Measurements from ENCODE around the gene NRG3.
"Not testable (repeated sequence)": the region's sequence is repeated elsewhere in the genome, so short reads cannot be mapped to it uniquely, and the experiment has no call there.

Gene NRG3

GRCh38 chr10:82966130-82966529, 1091.1 kb downstream of the NRG3 start:
- Histone ChIP-seq H3K27ac (ENCODE audit: low read depth, low read length) (no peak overlapping the region), H3K9me3 (ENCODE audit: low read length) (no peaks in the 10 kb centered on the region)

GRCh38 chr10:82968533-82968932, 1093.5 kb downstream of the NRG3 start:
- Histone ChIP-seq H3K4me1 (ENCODE audit: insufficient read depth, low read length) (no peaks in the 10 kb centered on the region), H3K36me3 (ENCODE audit: insufficient read depth, low read length) (no peaks in the 10 kb centered on the region), H3K9me3 (ENCODE audit: low read length) (no peaks in the 10 kb centered on the region), H3K9ac (ENCODE audit: low read length) (no peak overlapping the region), H3K27me3 (ENCODE audit: control insufficient read depth in 1 of 2, insufficient read depth in 2 of 2, low read length in 2 of 2) (no peaks in the 10 kb centered on the region), H3K4me3 (ENCODE audit: low read depth in 1 of 2, low read length in 2 of 2) (no peak overlapping the region), H3K27ac (ENCODE audit: low read depth, low read length) (no peak overlapping the region)

More at GRCh38 chr10:82966130-82966529, 1091.1 kb downstream of the NRG3 start:
- H3K36me3 ChIP-seq (ENCODE audit: insufficient read depth, low read length), result no peaks in the 10 kb centered on the region
- H3K27me3 ChIP-seq (ENCODE audit: control insufficient read depth in 1 of 2, insufficient read depth in 2 of 2, low read length in 2 of 2), result no peaks in the 10 kb centered on the region
- no peaks in the 10 kb centered on the region for H3K4me1 ChIP-seq (ENCODE audit: insufficient read depth, low read length)
- H3K9ac ChIP-seq (ENCODE audit: low read length), result no peak overlapping the region
- no peak overlapping the region for H3K4me3 ChIP-seq (ENCODE audit: low read depth in 1 of 2, low read length in 2 of 2)

GRCh38 chr10:82969405-82969804, 1094.4 kb downstream of the NRG3 start:
- Histone ChIP-seq H3K4me3 (ENCODE audit: low read depth in 1 of 2, low read length in 2 of 2) (no peak overlapping the region), H3K27ac (ENCODE audit: low read depth, low read length) (no peak overlapping the region), H3K4me1 (ENCODE audit: insufficient read depth, low read length) (no peaks in the 10 kb centered on the region), H3K27me3 (ENCODE audit: control insufficient read depth in 1 of 2, insufficient read depth in 2 of 2, low read length in 2 of 2) (no peaks in the 10 kb centered on the region), H3K36me3 (ENCODE audit: insufficient read depth, low read length) (no peaks in the 10 kb centered on the region), H3K9ac (ENCODE audit: low read length) (no peak overlapping the region), H3K9me3 (ENCODE audit: low read length) (no peaks in the 10 kb centered on the region)

GRCh38 chr10:82980321-82980720, 1105.3 kb downstream of the NRG3 start:
- no peak overlapping the region for H3K9ac ChIP-seq (ENCODE audit: low read length)
- H3K27ac ChIP-seq (ENCODE audit: low read depth, low read length), result no peak overlapping the region
- no peaks in the 10 kb centered on the region for H3K4me1 ChIP-seq (ENCODE audit: insufficient read depth, low read length)
- H3K4me3 ChIP-seq (ENCODE audit: low read depth in 1 of 2, low read length in 2 of 2), result no peak overlapping the region
- H3K27me3 ChIP-seq (ENCODE audit: control insufficient read depth in 1 of 2, insufficient read depth in 2 of 2, low read length in 2 of 2), result no peaks in the 10 kb centered on the region
- H3K9me3 ChIP-seq (ENCODE audit: low read length), result no peaks in the 10 kb centered on the region
- no peaks in the 10 kb centered on the region for H3K36me3 ChIP-seq (ENCODE audit: insufficient read depth, low read length)

DNA sequence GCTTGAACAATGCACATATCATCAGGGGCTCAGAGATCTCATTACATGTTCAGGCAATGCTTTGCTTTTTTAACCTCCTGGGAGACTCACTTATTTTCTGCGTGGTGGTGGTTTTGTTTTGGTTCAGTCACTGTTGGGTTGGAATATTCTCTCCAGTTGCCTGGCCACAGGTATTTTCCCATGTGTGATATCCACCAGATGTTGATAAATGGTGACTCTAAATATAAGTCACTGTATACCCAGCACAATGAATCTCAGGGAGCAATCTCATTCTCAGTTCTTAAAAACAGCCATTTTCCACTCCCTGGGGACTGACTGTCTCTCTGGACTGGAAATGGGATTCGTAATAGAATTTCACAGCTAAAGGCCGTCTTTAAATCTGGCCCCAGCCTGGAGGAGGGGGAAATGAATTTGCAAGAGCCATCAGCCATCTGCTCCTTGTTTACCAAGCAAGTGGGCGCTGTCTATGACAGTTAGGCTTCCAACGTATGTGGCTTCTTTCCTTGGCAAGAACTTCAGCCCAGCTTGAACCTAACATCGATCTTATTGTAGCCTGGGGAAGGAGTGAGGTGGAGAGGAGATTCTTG, 1106.2 kb downstream of the NRG3 start:
- no peak overlapping the region for H3K4me3 ChIP-seq (ENCODE audit: low read depth in 1 of 2, low read length in 2 of 2)
- H3K9me3 ChIP-seq (ENCODE audit: low read length), result no peaks in the 10 kb centered on the region
- H3K9ac ChIP-seq (ENCODE audit: low read length), result no peak overlapping the region
- no peak overlapping the region for H3K27ac ChIP-seq (ENCODE audit: low read depth, low read length)
- H3K36me3 ChIP-seq (ENCODE audit: insufficient read depth, low read length), result no peaks in the 10 kb centered on the region
- H3K4me1 ChIP-seq (ENCODE audit: insufficient read depth, low read length), result no peaks in the 10 kb centered on the region
- H3K27me3 ChIP-seq (ENCODE audit: control insufficient read depth in 1 of 2, insufficient read depth in 2 of 2, low read length in 2 of 2), result no peaks in the 10 kb centered on the region

DNA sequence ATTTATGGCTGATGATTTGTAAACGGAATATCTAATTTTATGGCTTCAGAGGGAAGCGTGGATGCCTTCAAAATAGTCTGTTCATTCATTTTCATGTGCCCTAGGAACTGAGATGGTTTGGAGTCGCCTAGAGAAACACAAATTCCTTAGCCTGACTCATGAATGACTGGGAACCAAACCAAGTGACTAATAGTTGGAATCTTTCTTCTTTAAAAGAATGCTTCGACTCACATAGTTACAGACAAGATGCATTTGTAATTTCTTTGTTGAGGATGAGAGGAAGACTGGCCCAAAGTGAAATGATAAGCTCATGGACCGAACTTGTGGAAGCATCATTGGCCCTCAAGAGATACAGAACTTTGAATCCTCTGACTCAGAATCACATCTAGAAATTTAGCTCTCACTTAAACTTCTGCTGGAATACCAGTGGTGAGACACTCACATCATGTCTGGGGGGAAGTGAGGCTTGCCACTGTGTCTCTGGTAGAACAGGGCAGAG, 1107.2 kb downstream of the NRG3 start:
- no peak overlapping the region for H3K4me3 ChIP-seq (ENCODE audit: low read depth in 1 of 2, low read length in 2 of 2)
- H3K27me3 ChIP-seq (ENCODE audit: control insufficient read depth in 1 of 2, insufficient read depth in 2 of 2, low read length in 2 of 2), result no peaks in the 10 kb centered on the region
- H3K27ac ChIP-seq (ENCODE audit: low read depth, low read length), result no peak overlapping the region
- no peaks in the 10 kb centered on the region for H3K36me3 ChIP-seq (ENCODE audit: insufficient read depth, low read length)
- no peaks in the 10 kb centered on the region for H3K4me1 ChIP-seq (ENCODE audit: insufficient read depth, low read length)
- no peak overlapping the region for H3K9ac ChIP-seq (ENCODE audit: low read length)
- no peaks in the 10 kb centered on the region for H3K9me3 ChIP-seq (ENCODE audit: low read length)

- Histone ChIP-seq H3K9me3 (ENCODE audit: low read length) (no peaks in the 10 kb centered on the region), H3K36me3 (ENCODE audit: insufficient read depth, low read length) (no peaks in the 10 kb centered on the region), H3K4me1 (ENCODE audit: insufficient read depth, low read length) (no peaks in the 10 kb centered on the region), H3K4me3 (ENCODE audit: low read depth in 1 of 2, low read length in 2 of 2) (no peak overlapping the region), H3K9ac (ENCODE audit: low read length) (no peak overlapping the region), H3K27ac (ENCODE audit: low read depth, low read length) (no peak overlapping the region), H3K27me3 (ENCODE audit: control insufficient read depth in 1 of 2, insufficient read depth in 2 of 2, low read length in 2 of 2) (no peaks in the 10 kb centered on the region)
These were observed 1111.2 kb downstream of the NRG3 start for GRCh38 chr10:82986216-82986615.

DNA sequence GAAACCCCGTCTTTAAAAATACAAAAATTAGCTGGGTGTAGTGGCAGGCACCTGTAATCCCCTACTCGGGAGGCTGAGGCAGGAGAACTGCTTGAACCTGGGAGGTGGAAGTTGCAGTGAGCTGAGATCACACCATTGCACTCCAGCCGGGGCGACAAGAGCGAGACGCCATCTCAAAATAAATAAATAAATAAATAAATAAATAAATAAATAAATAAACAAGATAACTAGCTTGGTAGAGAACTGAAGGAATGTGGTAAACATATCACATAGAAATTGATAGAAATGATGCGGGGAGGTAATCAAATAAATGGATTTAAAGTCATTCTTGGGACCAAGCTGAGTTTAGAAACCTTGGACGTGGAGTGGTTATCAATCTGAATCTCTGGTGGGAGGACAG, 1131.5 kb downstream of the NRG3 start:
- H3K4me3 ChIP-seq (ENCODE audit: low read depth in 1 of 2, low read length in 2 of 2); H3K36me3 ChIP-seq (ENCODE audit: insufficient read depth, low read length); H3K27me3 ChIP-seq (ENCODE audit: control insufficient read depth in 1 of 2, insufficient read depth in 2 of 2, low read length in 2 of 2); H3K9ac ChIP-seq (ENCODE audit: low read length); H3K9me3 ChIP-seq (ENCODE audit: low read length); H3K4me1 ChIP-seq (ENCODE audit: insufficient read depth, low read length); H3K27ac ChIP-seq (ENCODE audit: low read depth, low read length): not testable (repeated sequence)

- Histone ChIP-seq H3K36me3 (ENCODE audit: insufficient read depth, low read length) (no peaks in the 10 kb centered on the region), H3K27ac (ENCODE audit: low read depth, low read length) (no peak overlapping the region), H3K27me3 (ENCODE audit: control insufficient read depth in 1 of 2, insufficient read depth in 2 of 2, low read length in 2 of 2) (no peaks in the 10 kb centered on the region), H3K9me3 (ENCODE audit: low read length) (no peaks in the 10 kb centered on the region), H3K4me3 (ENCODE audit: low read depth in 1 of 2, low read length in 2 of 2) (no peak overlapping the region), H3K9ac (ENCODE audit: low read length) (no peak overlapping the region), H3K4me1 (ENCODE audit: insufficient read depth, low read length) (no peaks in the 10 kb centered on the region)
These were observed 1132.5 kb downstream of the NRG3 start for GRCh38 chr10:83007510-83007909.

GRCh38 chr10:83012866-83013265, 1137.9 kb downstream of the NRG3 start:
- H3K27me3 ChIP-seq (ENCODE audit: control insufficient read depth in 1 of 2, insufficient read depth in 2 of 2, low read length in 2 of 2), result no peaks in the 10 kb centered on the region
- H3K27ac ChIP-seq (ENCODE audit: low read depth, low read length), result no peak overlapping the region
- no peaks in the 10 kb centered on the region for H3K9me3 ChIP-seq (ENCODE audit: low read length)
- H3K4me3 ChIP-seq (ENCODE audit: low read depth in 1 of 2, low read length in 2 of 2), result no peak overlapping the region
- no peaks in the 10 kb centered on the region for H3K36me3 ChIP-seq (ENCODE audit: insufficient read depth, low read length)
- H3K4me1 ChIP-seq (ENCODE audit: insufficient read depth, low read length), result no peaks in the 10 kb centered on the region
- no peak overlapping the region for H3K9ac ChIP-seq (ENCODE audit: low read length)

GRCh38 chr10:83017076-83017867, 1142.3 kb downstream of the NRG3 start:
- Histone ChIP-seq H3K4me1 (ENCODE audit: insufficient read depth, low read length) (no peaks in the 10 kb centered on the region), H3K36me3 (ENCODE audit: insufficient read depth, low read length) (no peaks in the 10 kb centered on the region), H3K27ac (ENCODE audit: low read depth, low read length) (no peak overlapping the region), H3K9ac (ENCODE audit: low read length) (no peak overlapping the region), H3K9me3 (ENCODE audit: low read length) (no peaks in the 10 kb centered on the region), H3K27me3 (ENCODE audit: control insufficient read depth in 1 of 2, insufficient read depth in 2 of 2, low read length in 2 of 2) (no peaks in the 10 kb centered on the region), H3K4me3 (ENCODE audit: low read depth in 1 of 2, low read length in 2 of 2) (no peak overlapping the region)

DNA sequence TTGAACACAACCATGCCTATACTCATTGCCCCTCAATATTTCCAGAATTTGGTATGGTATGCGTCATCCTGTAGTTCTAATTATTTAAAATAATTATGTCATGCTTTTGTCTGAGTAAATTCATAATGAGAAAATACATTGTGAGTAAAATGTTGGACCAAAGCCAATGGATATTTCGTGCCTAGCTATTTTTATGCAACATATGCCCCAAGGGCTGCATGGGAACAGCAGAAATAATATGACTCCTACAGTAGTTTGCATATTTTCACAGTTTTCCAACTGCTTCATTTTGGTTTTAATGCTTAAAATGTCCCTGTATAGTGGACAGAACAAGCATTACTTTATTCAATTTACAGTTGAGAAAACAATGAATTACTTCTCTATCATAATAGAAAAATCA, 1148.7 kb downstream of the NRG3 start:
- H3K4me3 ChIP-seq (ENCODE audit: low read depth in 1 of 2, low read length in 2 of 2), result no peak overlapping the region
- no peaks in the 10 kb centered on the region for H3K9me3 ChIP-seq (ENCODE audit: low read length)
- H3K9ac ChIP-seq (ENCODE audit: low read length), result no peak overlapping the region
- H3K27ac ChIP-seq (ENCODE audit: low read depth, low read length), result no peak overlapping the region
- no peaks in the 10 kb centered on the region for H3K4me1 ChIP-seq (ENCODE audit: insufficient read depth, low read length)
- H3K27me3 ChIP-seq (ENCODE audit: control insufficient read depth in 1 of 2, insufficient read depth in 2 of 2, low read length in 2 of 2), result no peaks in the 10 kb centered on the region
- H3K36me3 ChIP-seq (ENCODE audit: insufficient read depth, low read length), result no peaks in the 10 kb centered on the region
